ENCODE measurements around the gene ERVMER34-1.

Gene ERVMER34-1, protein sequence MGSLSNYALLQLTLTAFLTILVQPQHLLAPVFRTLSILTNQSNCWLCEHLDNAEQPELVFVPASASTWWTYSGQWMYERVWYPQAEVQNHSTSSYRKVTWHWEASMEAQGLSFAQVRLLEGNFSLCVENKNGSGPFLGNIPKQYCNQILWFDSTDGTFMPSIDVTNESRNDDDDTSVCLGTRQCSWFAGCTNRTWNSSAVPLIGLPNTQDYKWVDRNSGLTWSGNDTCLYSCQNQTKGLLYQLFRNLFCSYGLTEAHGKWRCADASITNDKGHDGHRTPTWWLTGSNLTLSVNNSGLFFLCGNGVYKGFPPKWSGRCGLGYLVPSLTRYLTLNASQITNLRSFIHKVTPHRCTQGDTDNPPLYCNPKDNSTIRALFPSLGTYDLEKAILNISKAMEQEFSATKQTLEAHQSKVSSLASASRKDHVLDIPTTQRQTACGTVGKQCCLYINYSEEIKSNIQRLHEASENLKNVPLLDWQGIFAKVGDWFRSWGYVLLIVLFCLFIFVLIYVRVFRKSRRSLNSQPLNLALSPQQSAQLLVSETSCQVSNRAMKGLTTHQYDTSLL

DNA sequence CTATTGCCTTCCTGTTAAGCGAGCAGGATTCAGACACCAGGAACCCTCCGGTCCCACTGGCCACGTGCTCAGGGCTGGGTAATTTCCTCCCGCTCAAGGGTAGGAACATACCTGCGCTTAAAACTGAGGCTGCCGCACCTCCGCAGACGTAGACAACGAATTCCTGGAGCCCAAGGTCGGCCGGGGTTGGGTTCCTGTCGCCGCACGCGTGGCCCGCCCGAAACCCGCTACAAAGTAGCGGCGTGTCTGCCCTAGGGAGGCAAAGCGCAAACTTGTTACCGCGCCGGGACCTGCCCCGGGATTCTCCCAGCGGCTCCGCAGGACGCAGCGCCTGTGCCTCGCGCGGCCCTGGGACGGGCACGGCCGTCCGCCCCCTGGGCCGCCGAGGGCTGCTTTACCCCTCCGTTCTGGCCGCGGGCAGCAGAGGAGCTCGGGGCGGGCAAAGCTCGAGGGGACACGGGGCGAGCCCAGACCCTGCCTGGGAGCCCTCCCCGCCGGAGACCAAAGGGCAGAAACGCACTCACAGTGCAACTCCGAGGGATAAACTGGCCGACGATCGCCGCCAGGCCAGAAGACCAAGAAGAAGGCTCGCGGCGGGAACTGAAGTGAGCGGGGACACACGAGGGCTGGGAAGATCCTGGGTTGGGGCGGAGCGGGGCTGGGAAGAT is at the start of gene ERVMER34-1:
TSS of gene ERVMER34-1 (minus strand) at position 607 of the 668 bp plus-strand sequence. CDS start 5,905 bp downstream, outside the sequence.
- DNase-seq (ENCODE audit: low read depth) = no peak

DNA sequence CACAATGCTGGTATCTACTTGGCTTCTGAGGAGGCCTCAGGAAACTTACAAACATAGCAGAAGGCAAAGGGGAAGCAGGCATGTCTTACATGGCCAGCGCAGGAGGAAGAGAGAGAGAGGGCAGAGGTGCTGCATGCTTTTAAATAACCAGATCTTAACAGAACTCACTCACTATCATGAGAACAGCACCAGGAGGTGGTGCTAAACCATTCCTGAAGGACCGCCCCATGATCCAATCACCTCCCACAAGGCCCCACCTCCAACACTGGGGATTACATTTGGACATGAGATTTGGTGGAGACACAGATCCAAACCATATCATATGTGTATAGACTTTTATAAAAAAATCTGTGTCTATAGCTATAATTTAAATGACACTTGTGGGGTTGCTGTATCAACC is 48.6 kb upstream of the ERVMER34-1 start:
- no peak for DNase-seq (ENCODE audit: low read depth)

DNA sequence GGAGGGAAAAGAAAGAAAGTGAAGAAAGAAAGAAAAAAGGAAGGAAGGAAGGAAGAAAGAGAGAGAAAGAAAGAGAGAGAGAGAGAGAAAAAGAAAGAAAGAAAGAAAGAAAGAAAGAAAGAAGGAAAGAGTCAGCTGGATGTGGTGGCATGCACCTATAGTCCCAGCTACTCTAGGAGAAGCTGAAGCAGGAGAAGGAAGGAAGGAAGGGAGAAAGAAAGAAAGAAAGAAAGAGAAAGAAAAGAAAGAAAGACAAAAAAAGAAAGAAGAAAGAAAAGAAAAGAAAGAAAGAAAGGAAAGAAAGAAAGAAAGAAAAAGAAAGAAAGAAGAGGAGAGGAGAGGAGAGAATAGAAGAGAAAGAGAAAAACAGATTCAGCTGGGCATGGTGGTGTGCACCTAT is 44.3 kb upstream of the ERVMER34-1 start:
- DNase-seq (ENCODE audit: low read depth) = no peak

DNA sequence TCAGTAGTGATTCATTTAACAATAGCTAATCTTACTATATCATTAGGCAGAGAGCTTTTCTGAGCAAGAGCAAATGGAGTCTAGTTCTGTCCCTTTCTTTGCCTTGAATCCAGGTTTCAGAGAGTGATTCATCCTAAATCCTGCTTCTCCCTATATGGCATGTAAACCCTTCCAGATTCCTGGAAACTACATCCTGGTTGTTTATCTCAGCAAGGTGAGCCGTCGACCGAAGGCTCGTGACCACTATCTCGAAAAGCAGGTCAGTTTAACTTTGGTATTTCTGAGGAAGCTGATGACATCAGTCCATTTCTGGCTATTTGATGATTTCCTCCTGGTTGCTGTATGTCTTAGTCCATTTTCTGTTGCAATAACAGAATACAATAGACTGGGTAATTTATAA is 40.7 kb upstream of the ERVMER34-1 start:
- no peak for DNase-seq (ENCODE audit: low read depth)

DNA sequence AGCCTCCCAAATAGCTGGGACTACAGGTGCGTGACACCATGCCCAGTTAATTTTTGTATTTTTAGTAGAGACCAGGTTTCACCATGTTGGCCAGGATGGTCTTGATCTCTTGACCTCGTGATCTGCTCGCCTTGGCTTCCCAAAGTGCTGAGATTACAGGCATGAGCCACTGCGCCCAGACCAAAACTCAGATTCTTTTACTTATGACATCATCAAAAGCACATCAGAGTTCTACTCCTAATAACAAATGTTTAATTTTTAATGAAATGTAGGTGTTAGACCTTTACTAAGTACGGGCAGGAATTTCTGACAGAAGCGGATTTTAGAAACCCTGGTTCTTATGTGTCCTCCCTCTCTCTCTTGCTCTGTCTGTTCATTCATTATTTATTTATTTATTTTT is 38.5 kb upstream of the ERVMER34-1 start:
- no peak for DNase-seq (ENCODE audit: low read depth)

DNA sequence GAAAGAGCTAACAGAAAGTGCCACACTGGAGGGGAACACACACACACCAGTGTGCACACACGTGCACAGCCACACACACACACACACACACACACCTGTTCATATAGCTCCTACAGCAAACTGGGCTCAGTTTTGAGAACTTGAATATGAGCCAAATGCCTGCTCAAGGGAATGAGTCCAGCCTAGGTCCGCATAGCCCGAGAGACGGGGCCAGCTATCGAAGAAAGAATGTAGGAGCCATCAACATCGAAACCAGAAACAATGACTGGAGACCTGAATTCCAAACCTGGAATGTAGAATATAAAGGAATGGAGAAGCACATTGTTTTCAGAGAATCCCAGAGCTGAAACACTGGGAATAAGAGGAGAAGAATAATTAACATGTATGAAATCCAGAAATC is 37.6 kb upstream of the ERVMER34-1 start:
- no peak for DNase-seq (ENCODE audit: low read depth)

DNA sequence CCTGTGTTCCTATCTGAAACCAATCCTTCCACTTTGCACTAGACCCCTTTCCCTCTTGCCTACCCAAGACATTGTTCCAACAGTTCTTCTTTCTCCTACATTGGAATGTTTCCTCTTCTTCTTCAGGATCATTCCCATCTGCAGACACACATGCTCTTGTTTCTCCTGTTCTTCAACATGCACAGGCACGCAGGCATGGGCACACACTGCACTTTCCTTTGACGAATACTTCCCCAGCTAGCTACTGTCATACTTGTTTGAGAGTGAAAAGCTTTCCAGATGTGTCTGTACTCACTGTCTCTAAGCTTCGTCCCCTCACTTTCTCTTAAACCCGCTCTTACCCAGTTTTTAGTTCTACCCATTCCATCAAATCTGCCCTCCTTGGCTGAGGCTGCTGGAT is 31.8 kb upstream of the ERVMER34-1 start:
- no peak for DNase-seq (ENCODE audit: low read depth)

DNA sequence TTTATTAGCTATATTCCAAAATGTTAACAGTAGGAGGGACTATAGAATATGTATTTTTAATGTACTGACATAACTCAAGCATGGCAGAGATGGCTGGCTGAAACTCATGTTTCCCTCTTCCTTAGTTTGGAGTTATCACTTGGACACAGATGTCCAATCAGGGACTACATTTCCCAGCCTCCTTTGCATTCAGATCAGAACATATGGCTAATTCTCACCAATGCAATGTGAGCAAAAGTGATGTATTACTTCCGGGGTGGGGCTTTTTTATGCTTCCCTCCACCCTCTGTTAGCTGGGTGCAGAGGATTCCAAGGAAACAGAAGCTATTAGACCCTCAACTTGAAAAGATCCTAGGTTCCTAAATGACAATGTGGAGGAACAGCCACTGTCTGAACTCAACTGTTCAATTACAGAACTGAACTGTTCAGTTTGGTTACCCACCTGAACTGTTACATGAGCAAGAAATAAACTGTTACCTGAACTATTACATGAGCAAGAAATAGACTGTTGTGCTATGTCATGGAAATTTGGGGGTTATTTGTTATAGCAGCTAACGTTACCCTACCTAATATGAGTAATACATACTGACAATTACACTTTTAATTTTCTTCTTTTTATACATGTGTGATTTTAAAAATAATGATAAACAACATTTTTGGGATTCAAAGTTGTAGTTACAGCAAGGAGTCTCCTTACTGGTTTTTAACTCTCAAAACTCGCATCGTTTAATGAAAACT is 29.6 kb upstream of the ERVMER34-1 start:
- DNase-seq (ENCODE audit: low read depth) = no peak

DNA sequence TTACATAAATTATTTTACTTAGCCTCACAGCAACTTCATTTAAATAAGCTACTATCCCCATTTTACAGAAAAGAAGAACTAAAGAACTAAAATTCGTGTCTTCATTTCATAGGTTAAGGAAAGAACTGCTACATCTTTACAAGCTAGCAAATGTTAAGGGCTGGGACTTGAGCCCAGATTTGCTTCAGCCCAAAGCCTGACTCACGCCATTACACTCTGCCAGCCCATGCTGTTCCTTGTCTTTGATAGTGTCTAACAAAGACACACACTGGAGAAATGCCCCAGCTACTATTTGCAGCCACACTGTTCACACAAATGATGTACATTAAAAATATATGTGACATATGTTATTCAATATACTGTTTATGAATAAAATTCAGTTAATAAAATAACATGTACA is 29.0 kb upstream of the ERVMER34-1 start:
- peak; percentile 41 for DNase-seq (ENCODE audit: low read depth)

DNA sequence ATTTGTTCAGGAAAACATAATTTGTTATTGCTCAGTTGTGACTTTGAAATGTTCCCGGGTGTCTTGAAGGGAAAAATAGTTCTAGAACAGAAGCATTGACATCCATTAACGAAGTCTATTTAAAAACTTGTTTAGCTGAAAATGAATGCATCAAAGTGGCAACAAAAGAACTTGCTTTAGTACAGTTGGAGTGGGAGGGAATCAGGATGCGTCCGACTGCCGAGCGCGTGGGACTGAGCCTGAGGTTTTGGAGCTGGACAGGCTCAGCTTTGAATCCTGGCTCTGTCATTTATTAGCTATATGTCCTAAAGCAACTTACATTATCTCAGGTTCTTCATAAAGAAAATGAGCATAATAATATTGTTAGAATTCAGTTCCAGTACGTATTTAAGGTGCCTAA is 9.0 kb upstream of the ERVMER34-1 start:
- DNase-seq (ENCODE audit: low read depth) = no peak

DNA sequence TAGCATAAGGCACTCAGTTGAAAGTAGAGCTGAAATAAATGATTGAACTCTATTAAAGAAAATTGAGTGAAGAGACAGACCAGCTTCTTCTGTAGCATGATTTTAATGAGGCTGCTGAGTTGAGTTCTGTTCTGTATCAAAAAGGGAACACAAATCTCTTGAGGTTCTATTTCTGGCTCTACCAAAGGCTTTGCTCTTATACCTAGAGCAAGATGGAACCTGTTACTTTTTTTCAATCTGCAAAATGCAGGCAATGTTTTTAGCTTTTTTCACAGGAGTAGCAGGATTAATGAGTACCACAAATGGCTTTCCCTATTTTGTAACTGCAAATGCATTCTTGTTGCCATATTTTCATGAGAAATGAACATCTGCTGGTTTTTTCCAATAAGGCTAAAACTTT is 4.2 kb upstream of the ERVMER34-1 start:
- DNase-seq (ENCODE audit: low read depth) = no peak

DNA sequence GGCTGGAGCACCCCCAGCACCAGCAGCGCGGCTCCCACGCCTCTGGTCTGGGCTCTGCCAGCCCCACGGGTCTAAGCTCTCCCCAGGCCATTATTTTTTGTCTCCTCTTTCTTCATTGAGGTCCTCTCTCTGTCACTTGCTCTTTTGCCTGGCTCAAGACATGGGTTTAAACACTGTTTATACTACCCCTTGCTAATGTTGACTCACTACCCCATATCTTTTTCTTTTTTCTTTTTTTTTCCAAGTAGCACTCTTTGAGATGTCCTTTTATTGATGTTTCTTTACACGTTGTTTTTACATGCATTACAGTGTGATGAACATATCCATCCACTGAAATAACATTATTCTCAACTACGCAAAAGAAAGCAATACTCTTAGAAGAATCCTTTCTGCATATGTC is 1.7 kb upstream of the ERVMER34-1 start:
- no peak for DNase-seq (ENCODE audit: low read depth)

DNA sequence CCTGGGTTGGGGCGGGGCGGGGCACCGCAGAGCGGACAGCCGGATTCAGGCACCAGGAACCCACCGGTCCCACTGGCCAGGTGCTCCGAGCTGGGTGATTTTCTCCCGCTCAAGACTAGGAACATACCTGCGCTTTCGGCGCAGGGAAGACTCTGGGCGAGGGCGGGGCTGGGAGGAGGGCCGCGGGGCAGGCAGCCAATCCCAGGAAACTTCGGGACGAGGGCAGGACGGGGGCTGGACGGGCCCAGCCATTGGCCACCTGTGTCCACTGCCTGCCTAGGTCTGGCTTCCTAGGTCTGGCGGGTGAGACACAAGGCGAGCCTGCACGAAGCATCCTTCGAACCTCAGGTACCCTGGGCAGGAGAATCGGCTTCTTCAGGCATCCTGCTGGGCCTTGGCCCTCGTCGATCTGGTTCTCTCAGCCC is 274 bp upstream of the ERVMER34-1 start:
- no peak for DNase-seq (ENCODE audit: low read depth)

DNA sequence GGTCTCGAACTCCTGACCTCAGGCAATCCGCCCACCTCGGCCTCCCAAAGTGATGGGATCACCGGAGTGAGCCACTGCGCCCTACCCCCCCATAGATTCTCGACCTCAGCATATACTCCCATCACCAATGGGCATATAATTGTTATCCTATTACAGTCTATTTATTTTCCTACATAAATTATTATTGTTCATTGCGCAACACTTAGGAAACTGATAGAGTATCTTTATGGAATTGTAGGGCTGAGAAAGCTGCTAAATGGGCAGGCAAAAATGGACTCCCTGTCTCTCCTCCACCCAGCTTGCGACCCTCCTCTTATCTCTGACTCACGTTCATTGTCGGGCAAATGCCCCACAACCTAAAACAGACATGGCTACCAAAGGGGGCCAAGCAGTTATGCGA is 1.0 kb downstream of the ERVMER34-1 start:
- DNase-seq (ENCODE audit: low read depth) = no peak

DNA sequence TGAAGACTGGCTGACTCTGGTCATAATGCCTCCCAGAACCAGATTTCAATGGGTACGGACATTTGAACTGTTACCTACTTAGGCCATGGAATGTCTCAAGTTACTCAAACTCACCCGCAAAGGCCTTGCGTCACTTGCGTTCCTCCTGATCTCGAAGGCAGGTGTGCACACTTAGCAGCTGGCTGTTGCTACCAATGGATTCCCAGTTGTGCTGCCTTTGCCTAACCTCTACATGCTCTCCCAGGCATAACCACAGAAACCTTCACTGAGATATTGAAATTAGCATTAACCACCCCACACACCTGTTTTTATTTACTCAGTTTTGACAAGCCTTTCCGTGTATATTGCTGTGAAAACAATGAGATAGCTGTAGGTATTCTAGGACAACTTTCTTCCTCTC is 2.8 kb downstream of the ERVMER34-1 start:
- DNase-seq (ENCODE audit: low read depth) = no peak

DNA sequence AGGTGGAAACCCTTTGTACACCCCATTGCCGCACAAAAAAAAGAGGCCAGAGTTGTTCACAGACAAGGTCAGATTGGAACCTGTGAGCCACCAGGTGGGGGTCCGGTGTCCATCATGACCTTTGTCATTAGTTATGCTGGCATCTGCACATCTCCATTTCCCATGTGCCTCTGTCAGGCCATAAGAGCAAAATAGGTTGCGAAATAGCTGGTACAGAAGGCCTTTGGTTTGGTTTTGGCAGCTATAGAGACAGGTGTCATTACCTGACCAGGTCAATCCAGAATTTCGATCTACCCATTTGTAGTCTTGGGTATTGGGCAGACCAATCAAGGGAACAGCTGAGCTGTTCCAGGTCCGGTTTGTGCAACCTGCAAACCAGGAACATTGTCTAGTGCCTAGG is 6.6 kb downstream of the ERVMER34-1 start:
- DNase-seq (ENCODE audit: low read depth) = no peak

DNA sequence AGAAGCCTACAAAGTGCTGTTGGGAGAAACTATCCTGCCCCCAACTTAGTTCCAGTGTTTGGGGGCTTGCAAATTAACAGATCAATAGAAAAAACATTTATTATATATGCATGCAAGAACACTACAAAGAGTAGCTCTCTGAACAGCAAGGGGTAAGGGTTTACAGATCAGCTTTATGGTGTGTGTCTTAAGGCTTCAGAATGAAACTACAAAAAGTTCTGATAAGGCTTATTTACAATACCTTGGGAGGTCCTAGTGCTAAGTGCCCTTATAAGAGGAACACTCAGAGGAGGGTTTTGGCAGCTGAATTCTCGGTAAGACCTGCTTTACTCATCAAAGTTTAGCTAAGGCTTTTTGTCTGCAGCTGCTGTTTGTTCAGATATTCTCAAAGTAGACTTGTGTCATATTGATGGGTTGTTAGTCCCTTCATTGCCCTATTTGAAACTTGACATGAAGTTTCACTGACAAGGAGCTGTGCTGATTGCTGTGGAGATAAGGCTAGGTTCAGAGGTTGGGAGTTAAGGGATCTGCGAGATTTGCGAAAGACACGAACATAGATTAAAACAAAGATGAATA is 7.7 kb downstream of the ERVMER34-1 start:
- DNase-seq (ENCODE audit: low read depth) = no peak

DNA sequence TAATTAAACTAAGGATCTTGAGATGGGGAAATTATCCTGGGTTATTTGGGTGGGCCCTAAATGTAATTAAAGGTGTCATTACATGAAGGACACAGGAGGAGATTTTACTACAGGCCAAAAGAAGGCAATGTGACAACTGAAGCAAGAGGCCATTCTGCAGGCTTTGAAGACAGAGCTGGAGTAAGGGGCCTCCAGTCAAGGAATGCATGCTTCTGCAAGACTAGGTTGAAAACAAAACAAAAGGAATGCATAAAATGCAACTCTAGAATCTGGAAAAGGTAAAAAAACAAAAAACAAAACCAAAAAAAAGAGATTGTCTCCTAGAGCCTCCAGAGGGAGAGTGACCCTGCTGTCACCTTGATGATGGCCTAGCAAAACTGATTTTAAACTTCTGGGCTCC is 21.6 kb downstream of the ERVMER34-1 start:
- no peak for DNase-seq (ENCODE audit: low read depth)

DNA sequence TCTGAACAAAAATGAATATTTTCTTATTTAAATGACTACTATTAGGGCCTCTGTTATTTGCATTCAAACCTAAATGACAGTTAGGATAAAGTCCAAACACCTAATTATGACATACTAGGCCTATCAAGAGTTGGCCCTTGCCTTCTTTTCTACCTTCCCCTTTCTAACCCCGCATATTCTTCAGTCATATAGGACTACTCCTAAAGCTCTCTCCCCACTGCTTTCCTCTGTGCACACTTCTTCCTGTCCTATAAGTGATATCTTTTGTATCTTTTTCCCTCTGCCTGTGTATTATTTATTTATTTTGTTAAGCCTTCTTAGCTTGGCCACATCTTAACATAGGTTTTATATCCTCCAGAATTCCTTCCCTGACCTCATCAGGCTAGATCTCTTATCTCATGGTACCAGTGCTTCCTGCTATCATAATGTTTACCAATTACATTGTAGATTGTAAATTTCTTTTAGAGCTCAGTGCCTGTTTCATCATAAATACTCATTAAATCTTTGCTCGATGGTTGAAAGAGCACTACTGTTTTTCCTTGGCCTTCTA is 22.5 kb downstream of the ERVMER34-1 start:
- no peak for DNase-seq (ENCODE audit: low read depth)

DNA sequence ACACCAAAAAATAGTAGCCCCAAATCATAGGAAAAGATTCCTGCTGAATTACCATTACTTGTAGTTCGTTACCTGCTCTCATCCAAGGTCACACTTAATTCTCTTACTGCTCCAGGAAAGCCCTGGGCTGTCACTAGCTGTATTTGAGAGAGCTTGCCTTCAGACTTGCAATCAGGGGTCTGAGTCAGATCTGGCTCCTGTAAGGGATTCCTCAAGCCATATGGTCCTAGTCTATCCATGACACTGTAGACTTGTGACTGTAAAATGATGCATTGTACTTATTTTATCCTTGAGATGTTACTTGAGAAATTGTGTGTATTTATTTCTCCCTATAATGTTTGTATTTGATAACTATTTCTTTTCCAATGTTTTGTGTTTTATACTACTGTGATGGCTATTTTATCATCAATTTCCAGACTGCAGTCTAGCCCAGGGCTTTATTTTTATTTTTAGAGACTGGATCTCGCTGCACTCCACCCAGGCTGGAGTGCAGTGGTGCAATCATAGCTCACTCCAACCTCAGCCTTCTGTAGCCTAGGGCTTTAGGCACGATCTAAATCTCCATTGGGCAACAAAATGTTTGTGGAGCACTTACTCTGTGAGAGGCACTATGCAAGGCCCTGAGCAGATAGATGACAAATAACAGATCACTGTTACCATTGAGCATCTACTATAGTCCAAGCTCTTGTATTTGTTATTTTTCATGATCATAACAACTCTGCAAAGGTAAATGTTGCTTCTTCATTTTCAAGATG is 24.2 kb downstream of the ERVMER34-1 start:
- DNase-seq (ENCODE audit: low read depth) = no peak
